GM21576 (cell line): ENCODE data around the gene RAB3A.
A peak's percentile ranks its signal among the peaks of the same experiment; 100 is the strongest.
"Not testable (repeated sequence)": the region's sequence is repeated elsewhere in the genome, so short reads cannot be mapped to it uniquely, and the experiment has no call there.

Experiments used
- ATAC-seq: cut with Tn5 transposase; IDR thresholded peaks from one replicate; pipeline ENCODE4 v1.9.1; 2021; ENCODE audit warnings: mild to moderate bottlenecking, moderate library complexity; ENCODE audit not compliant: unreplicated experiment

The RAB3A gene

DNA sequence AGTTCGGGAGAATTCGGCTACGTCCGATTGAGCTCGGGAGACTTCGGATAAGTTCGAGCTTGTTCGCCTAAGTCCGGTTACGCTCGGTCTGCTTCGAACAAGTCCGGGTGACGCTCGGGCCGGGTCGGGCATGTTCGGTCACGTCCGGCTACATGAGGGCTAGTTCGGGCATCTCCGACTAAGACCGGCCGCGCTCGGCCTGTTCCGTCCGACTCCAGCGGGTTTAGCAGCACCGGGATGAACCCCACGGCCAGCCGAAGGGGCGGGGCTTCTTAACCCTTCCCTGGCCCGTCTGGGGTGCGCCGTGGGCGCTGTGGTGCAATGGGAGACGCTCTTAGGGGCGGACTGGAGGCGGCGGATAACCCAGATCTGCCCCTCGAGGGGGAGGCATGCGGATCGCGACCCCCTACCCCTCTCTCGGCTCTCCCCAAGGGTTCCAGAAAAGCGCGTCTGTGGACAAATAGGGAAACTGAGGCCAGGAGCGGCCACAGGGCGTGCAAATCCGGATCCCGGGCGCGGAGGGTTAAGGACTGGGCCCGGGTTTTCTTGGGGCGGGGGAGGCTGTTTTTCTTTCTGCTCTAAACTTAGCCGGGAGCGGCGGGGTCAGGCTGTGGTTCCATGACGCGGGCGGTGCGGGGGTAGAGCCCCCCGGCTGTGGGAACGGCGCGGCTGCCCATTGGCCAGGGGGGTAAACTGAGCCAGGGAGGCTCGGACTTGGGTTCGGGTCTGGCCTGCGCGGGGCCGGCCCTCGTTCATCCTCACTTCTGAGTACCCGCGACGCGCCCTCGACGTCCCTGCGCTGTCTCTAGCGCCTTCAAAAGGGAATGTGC lies 20.9 kb upstream of the RAB3A start:
- peak; percentile 88 for ATAC-seq

- no peak for ATAC-seq
Measured at GRCh38 chr19:18223860-18224524, 20.1 kb upstream of the RAB3A start.

DNA sequence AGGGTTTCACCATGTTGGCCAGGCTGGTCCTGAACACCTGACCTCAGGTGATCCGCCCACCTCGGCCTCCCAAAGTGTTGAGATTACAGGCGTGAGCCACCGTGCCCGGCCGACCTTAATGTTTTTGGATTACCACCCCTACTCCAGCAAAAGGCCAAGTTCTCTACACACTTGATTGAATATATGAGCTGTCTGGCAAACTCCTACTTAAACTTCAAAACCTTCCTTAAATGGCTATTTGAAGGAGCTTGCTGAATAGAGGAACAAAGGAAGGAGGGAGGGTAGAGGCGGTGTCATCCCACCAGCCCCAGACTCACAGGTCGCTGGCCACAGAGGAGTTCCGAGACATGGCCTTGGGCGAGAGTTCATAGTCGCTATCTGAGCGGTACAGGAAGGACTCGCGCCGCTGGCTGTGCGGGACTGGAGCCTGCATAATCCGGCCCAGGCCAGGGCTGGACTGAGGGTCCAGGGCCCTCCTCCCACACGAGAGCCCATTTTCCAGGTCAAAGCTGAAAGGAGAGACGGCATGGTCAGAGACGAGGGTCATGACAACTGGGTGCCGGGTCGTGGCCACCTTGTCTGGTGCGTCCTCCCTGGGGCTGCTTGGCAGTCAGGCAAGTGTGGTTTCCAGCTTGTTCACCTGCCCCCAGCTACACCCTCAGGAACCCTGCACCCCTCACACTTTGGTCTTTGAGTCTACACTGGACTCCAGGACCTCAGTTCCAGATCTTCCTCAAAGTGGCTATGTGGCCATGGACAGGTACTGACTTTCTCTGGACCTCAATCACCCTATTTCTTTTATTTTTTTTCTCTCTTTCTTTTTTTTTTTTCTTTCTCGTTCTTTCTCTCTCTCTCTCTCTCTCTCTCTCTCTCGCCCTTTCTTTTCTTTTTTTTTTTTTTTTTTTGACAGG lies 18.2 kb upstream of the RAB3A start:
- ATAC-seq, result no peak

DNA sequence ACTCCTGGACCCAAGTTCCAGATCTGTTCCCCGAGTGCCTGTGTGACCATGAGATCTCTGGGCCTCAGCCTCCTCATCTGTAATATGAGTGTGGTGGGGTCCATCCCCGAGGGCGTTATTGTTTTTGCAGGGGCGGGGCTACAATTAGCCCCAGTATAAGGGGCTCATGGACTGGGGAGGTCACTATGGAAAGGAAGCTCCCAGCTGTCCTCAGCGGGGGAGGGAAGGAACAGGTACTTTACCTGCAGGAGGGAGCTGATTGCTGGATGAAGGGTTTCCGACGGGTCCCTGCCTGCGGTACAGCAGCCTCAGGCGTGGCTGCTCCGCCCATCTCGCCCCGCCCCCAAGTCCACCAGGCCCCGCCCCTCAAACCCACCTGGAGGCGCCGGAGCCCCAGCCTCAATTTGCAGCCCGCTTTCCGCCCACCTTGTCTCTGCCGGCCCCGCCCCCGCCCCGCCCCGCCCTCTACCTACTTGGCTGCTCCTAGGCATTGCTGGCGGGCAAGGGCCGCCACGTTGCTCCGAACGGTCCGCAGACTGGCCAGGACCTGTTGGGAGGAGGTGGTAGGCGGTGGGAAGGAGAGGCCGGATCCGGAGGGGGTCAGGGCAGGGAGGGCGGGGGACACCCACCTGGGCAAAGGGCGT lies 16.9 kb upstream of the RAB3A start:
- ATAC-seq, result no peak

DNA sequence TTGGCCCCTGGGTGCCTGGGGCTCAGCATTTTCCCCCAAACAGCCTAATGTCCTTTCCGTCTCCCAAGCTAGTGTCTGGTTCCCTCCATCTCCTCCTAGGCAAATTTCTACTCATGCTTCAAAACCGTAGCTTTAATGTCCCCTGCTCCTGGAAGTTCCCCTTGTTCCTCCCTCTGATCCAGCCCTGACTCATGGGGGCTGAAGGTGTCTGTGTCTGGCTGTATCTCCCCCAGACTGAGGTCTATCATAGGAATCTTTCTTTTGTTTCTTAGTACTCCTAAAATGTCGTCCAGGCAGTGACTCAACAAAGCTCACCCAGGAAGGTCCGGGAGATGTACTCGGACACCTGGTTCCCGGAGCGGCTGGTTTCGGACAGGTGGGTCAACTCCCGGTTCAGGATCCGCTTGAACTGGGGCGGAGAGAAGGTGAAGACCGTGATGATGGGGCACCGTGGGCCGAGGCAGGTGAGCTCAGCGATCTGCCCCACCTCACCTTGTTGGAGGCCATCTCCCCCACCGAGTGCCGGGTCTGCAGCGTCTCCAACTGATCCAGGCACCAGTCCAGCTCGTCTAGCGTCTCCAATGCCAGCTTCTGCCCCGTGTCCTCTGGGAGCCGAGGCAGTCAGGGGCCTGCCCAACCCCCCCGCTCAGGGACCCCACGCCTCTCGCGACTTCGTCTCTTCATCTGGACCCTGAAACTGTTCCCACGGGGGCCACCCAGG lies 16.2 kb upstream of the RAB3A start:
- no peak for ATAC-seq

DNA sequence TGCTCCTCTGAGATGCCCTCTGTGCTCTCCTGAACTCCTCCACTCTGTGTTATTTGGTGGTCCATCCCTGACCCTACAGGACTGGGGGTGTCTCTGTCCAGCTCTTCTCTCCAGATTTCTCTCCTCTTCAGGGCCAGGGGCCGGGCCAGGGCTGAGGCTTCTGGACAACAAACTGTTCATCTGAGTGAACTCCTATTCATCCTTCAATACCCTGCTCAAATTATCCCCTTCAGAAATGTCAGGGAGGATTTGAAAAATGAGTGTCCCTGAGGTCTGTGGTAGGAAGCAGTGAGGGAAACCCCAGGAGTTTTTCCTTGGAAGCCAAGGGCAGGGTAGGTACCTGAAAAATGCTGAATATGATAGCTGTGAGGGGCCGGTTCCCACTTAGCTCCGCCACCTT lies 14.8 kb upstream of the RAB3A start:
- no peak for ATAC-seq

- ATAC-seq, result no peak
Measured at GRCh38 chr19:18218159-18218558, 14.3 kb upstream of the RAB3A start.

GRCh38 chr19:18216789-18217188 lies 12.9 kb upstream of the RAB3A start:
- ATAC-seq, result no peak

- no peak for ATAC-seq
Measured at GRCh38 chr19:18214779-18215433, 11.1 kb upstream of the RAB3A start.

GRCh38 chr19:18211683-18212082 lies 7.8 kb upstream of the RAB3A start:
- no peak for ATAC-seq

DNA sequence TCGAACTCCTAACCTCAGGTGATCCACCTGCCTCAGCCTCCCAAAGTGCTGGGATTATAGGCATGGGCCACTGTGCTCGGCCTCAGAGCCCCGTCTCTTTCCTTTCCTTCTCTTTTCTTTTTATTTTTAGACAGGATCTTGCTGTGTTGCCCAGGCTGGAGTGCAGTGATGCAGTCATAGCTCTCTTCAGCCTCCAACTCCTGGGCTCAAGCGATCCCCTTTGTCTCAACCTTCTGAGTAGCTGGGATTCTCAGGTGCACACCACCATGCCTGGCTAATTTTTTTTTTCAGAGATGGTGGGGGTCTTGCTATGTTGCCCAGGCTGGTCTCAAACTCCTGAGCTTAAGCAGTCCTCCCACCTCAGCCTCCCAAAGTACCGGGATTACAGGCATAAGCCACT lies 6.1 kb upstream of the RAB3A start:
- not testable (repeated sequence) for ATAC-seq

- no peak for ATAC-seq
Measured at GRCh38 chr19:18208098-18208951, 4.5 kb upstream of the RAB3A start.

- ATAC-seq, result no peak
Measured at GRCh38 chr19:18206018-18206417, 2.2 kb upstream of the RAB3A start.

DNA sequence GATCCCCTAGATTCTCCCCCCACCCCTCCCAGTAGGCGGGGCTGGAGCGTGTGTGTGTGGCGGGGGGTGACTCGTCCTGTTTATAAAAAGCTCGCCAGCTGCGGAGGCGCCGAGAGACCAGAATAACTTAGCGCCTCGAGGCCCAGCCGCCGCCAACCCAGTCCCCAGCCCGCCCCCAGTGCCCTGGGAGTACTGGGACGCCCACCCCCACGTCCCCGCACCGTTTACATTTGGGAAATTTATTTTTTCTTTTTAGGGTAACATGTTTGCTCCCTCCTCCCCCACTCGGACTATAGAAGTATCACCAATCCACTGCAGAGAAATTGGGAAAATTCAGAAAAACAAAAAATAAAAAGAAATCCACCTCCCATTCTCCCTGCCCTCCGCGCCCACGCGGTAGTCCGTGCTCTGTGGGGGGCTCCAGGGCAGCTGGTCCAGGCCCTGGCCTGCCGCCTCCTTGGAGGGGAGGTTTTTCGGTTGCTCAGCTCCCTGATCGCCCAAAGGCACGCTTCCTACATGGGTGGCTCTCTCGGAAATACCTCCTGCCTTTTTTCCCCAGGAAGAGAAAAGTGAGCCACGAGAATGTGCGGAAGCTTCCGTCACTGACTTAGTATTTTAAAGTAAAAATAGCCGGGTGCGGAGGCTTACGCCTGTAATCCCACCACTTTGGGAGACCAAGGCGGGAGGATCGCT lies 1.5 kb upstream of the RAB3A start:
- no peak for ATAC-seq

- peak; percentile 9 for ATAC-seq
Measured at GRCh38 chr19:18204394-18205199, 755 bp upstream of the RAB3A start.

- no peak for ATAC-seq
Measured at GRCh38 chr19:18203408-18203862, 407 bp downstream of the RAB3A start.

DNA sequence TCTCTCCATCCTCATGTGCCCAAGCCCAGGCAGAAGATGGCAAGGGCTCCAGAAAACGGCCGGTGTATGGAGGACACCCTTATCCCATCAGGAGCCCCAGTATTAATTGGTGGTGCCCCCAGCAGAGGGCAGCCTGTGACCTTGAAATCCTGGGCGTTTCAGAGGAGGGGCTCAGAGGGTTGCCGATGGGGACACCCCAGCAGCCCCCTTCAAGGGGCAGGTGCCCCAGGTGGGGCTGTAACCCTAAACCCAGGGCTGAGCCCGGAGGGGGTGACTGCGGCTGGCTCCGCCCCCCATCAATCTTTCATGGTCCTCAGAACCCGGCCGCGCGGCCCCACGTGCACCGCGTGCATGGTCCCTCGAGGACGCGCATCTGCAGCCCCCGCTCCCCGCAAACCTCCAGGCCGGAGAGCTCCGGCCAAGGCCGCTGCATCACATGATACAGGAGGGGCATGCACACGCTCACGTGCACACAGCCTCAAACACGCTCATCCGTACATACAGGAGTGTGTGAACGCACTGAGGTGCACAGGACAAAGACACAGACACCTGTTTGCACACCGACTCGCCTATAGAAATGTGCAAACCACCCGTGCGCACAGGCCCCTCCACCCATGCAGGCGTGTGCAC lies 949 bp downstream of the RAB3A start:
- no peak for ATAC-seq
